ENCODE results near the gene GNL3.
"Not testable (repeated sequence)": the region's sequence is repeated elsewhere in the genome, so short reads cannot be mapped to it uniquely, and the experiment has no call there.

GNL3 gene

DNA sequence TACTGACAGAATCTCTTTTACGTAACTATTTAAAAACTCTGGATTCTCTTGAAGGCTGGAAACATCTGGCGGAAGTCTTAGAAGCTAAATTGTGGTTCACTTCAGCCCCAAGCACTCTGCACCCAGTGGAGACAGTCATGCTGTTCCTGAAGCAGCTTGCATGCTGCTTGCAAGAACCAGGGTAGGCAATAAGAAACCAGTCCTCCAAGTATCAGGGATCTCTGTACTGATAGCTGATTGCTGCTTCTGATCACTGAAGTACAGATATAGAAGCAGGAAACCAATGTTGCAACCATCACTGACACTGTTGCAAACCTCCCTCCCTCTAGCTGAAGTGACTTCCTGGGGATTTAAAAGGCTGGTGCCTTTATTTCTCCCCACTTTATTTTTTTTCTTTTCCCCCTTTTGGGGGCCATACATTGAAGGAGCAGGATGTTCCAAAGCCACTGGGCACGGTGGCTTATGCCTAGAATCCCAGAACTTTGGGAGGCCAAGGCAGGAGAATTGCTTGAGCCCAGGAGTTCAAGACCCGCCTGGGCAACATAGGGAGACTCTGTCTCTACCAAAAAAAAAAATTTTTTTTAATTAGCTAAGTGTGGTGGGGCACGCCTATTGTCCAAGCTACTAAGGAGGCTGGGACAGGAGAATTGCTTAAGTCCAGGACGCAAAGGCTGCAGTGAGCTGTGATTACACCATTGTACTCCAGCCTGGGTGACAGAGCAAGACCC is 35.3 kb downstream of the GNL3 start:
- DNase-seq (ENCODE audit: low read depth) = no peak

DNA sequence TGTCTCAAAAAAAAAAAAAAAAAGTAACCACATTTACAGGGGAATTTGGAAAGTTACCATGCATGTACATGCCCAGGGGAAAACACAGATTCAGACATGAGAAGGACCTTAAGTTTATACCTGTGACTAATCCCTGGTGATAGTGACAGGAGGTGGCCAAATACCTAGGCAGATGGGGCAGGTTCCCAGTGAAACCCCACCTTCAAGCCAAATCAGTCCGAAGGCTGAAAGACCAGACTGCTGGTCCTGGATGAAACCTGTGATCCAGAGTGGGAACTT is 35.8 kb downstream of the GNL3 start:
- no peak for DNase-seq (ENCODE audit: low read depth)

DNA sequence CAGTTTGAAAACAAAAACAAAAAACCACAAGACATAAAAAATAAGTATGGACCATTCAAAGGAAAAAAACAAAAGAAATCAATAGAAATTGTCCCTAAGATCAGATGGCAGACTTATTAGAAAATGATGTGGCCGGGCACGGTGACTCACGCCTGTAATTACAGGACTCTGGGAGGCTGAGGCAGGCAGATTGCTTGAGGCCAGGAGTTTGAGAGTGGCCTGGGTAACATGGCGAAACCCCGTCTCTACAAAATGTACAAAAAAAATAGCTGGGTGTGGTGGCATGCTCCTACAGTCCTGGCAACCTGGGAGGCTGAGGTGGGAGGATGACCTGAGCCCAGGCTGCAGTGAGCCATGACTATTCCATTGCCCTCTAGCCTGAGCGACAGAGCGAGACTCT is 36.7 kb downstream of the GNL3 start:
- no peak for DNase-seq (ENCODE audit: low read depth)

GRCh38 chr3:52723935-52724334 is 38.1 kb downstream of the GNL3 start:
- no peak for DNase-seq (ENCODE audit: low read depth)

GRCh38 chr3:52724511-52724910 is 38.7 kb downstream of the GNL3 start:
- no peak for DNase-seq (ENCODE audit: low read depth)

DNA sequence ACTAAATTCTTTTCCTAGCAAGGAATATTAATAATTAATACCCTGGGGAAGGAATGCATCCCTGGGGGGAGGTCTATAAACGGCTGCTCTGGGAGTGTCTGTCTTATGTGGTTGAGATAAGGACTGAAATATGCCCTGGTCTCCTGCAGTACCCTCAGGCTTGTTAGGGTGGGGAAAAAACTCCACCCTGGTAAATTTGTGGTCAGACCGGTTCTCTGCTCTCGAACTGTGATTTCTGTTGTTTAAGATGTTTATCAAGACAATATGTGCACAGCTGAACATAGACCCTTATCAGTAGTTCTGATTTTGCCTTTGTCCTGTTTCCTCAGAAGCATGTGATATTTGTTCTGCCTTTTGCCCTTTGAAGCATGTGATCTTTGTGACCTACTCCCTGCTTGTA is 42.9 kb downstream of the GNL3 start:
- not testable (repeated sequence) for DNase-seq (ENCODE audit: low read depth)

DNA sequence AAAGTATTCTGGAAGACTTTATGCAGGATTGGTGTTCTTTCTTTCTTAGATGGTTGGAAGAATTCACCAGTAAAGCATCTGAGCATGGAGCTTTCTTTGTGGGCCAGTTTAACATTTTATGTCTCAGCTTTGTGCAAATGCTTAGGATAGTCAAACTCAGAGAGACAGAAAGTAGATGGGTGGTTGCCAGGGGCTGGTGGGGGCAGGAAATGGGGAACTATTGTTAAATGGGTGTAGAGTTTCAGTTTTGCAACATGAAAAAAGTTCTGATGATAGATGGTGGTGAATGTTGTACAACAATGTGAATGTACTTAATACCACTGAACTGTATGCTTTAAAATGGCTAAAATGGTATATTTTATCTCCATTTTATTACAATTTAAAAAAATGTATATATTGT is 44.8 kb downstream of the GNL3 start:
- DNase-seq (ENCODE audit: low read depth) = no peak

DNA sequence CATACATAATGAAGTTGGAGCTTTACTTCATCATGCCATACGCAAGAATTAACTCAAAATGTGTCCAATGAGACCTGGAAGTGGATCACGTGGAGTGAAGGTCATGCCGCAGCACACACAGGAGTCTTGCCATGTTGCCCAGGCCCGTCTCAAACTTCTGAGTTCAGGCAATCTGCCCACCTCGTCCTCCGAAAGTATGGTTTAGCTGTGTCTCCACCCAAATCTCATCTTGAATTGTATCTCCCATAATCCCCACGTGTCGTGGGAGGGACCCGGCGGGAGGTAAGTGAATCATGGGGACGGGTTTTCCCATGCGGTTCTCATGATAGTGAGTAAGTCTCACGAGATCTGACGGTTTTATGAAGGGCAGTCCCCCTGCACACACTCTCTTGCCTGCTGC is 45.8 kb downstream of the GNL3 start:
- DNase-seq (ENCODE audit: low read depth) = no peak

DNA sequence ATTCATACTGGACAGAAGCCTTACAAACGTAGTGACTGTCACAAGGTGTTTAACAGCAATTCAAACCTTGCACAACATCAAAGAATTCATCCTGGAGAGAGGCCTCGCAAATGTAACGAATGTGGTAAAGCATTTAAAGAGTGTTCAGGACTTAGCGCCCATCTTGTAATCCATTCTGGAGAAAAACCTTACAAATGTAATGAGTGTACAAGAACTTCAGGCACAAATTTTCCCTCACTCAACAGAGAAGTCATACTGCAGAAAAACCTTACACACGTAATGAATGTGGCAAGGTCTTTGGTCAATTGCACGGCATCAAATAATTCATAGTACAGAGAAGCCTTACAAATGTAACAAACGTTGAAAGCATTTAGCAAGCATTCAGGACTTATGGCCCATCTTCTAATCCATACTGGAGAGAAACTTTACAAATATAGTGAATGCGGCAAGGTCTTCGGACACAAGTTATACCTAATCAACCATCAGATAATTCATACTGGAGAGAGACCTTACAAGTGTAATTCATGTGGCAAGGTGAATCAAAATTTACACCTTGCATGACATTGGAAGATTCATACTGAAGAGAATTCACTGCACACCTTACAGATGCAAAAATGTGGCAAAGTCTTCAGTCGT is 47.5 kb downstream of the GNL3 start:
- DNase-seq (ENCODE audit: low read depth) = no peak

GRCh38 chr3:52739730-52740129 is 53.9 kb downstream of the GNL3 start:
- DNase-seq (ENCODE audit: low read depth) = no peak

- no peak for DNase-seq (ENCODE audit: low read depth)
These were observed 56.7 kb downstream of the GNL3 start for GRCh38 chr3:52742418-52743041.

- no peak for DNase-seq (ENCODE audit: low read depth)
These were observed 57.3 kb downstream of the GNL3 start for GRCh38 chr3:52743152-52743551.

- DNase-seq (ENCODE audit: low read depth) = no peak
These were observed 57.9 kb downstream of the GNL3 start for GRCh38 chr3:52743721-52744120.

All from stimulated activated CD8-positive, alpha-beta memory T cell treated with anti-CD3 and anti-CD28 coated beads, Interleukin-12 subunit alpha, Interleukin-12 subunit beta, amount 100 ng/mL, for 4 hours (primary cell).